Esophagus mucosa (tissue), 1 donor: Measurements from ENCODE around the gene AHSP. TPM values are rescaled to one million over a fixed set of nuclear protein-coding genes. Genes with fewer than 3 reads are reported as not detected.
"Not testable (repeated sequence)": the region's sequence is repeated elsewhere in the genome, so short reads cannot be mapped to it uniquely, and the experiment has no call there.

ENCODE experiments used
- ATAC-seq: fragments of 200-7000 bp; cut with Tn5 transposase; one replicate; pipeline ENCODE4 v1.9.1; 2020
- total RNA-seq: library from RNA; stranded (reverse); gene quantifications from one replicate; pipeline ENCODE4 v1.2.4, GENCODE V29; 2023
- donor health status: DM: yes; HTN: yes; CAD: no.

The AHSP gene
- total RNA-seq, 1 donor from 2014 or later, result not detected

- no peak for ATAC-seq
These were observed 4.4 kb downstream of the AHSP start for GRCh38 chr16:31532120-31532519.

- ATAC-seq, result no peak
These were observed 5.2 kb downstream of the AHSP start for GRCh38 chr16:31532896-31533295.

- ATAC-seq, result no peak
These were observed 8.0 kb downstream of the AHSP start for GRCh38 chr16:31535737-31536136.

DNA sequence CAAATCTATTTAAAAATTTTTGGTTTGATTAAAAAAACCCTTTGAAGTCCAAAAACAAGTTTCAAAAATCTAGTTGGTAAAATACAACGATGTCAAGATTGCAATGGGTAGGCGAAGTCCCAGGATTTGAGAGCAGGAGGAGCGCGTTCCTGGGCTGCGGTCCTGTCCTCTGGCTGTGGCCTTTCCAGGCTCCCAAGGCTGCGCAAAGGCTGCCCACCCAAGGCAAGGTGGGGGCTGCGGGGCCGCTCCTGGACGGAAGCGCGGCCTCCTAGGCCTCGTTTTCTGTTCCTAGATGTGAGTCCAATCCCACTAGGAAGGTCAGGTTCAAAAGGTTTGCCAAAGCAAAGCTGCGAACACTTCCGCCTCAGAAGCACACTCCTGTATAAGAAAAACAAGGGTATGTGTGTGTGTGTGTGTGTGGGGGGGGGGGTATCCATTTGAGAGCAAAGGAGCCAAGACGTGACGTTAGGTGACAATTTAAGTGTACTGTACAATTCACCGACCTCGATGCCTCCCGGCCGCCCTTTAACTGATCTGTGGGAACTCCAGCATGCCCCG lies 9.2 kb downstream of the AHSP start:
- no peak for ATAC-seq

DNA sequence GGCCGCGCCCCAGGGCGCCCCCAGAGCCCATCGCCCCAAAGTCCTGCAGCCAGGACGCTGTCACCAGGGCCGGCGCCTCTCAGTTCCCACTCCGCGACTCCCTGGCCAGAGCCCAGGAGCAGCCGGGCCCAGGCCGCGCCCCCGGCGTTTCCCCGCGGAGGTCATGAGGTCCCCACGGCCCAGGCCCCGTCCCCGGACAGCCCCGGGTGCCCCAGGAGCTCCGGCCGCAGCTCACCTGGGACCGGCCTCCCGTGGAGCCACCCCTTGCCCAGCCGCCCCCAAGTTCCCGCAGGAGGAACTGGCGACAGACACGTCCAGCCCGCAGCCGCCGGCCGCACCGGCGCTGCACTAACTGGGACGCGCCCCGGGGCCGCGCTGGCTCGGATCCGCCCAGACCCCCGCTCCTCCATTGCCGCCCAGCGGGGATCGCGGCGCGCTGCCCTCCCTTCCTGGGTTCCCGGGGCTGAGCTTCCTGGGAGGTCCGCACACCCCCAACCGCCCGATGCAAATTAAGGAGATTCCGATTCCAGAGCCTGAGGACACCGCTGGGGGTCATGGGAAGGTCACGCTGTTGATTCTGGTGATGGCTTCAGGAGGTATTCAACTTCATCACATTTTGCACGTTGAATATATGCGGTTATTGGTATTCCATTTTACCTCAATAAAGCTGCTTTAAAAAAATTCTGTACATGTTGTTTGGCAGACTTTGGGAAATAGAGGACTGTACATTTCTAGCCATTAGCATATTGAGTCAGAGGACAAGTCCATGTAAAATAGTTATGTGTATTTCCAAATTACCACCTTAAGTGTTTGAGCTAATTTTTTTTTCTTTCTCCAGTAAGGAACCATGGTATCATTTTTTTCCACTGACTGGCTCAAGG lies 9.9 kb downstream of the AHSP start:
- ATAC-seq, result no peak

DNA sequence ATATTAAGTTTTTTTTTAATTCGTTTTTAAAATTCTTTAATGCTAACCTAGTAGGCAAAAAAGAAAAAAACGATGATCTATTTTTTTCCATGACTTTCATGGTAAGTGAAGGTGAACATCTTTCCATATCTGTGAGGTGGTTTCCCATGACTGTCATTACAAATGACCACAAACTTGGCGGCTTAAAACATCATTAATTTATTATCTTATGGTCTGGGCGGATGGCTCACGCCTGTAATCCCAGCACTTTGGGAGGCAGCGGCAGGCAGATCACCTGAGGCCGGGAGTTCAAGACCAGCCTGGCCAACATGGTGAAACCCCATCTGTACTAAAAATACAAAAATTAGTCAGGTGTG lies 10.5 kb downstream of the AHSP start:
- ATAC-seq, result not testable (repeated sequence)

DNA sequence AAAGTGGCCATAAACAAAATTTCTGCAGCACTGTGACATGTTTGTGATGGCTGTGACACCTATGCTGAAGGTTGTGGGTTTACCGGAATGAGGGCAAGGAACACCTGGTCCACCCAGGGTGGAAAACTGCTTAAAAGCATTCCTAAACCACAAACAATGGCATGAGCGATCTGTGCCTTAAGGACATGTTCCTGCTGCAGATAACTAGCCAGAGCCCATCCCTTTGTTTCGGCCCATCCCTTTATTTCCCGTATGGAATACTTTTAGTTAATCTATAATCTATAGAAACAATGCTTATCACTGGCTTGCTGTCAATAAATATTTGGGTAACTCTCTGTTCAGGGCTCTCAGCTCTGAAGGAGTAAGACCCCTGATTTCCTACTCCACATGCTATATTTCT lies 12.1 kb downstream of the AHSP start:
- ATAC-seq, result not testable (repeated sequence)

GRCh38 chr16:31542763-31543162 lies 15.1 kb downstream of the AHSP start:
- ATAC-seq, result no peak

GRCh38 chr16:31561426-31562233 lies 33.9 kb downstream of the AHSP start:
- no peak for ATAC-seq

DNA sequence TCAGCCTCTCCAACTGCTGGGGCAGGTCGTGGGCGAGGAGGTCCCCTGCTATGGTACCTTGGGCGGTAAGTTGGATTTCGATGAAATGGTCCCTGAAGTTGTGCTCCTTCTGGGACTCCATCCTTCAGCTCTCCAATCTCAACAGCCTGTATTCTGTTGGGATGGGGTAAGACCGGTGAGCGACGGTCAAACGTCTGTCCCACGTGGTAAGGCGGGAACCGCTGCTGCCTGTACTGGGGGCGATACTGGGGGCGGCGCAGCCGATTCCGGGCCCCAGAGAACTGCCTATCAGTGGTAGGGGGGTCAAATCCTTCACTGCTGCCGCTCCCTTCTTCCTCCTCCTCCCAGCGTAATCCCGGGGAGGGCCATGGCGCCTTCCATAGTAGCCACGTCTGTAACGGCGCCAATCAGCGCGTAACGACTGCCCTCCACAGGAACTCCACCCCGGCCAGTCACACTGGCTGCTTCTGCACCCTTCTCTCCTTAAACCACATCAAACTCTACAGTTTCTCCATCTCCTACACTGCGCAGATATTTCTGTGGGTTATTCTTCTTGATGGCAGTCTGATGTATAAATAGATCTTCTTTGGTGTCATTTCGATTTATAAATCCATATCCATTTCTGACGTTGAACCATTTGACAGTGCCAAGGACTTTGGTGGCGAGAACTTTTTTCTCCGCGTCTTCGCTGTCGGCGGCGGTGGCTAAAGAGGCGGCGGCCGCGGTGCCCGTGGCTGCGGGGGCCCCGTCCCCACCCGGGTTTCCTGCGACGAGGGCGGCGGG lies 41.1 kb downstream of the AHSP start:
- no peak for ATAC-seq

GRCh38 chr16:31569360-31569717 lies 41.6 kb downstream of the AHSP start:
- no peak for ATAC-seq

DNA sequence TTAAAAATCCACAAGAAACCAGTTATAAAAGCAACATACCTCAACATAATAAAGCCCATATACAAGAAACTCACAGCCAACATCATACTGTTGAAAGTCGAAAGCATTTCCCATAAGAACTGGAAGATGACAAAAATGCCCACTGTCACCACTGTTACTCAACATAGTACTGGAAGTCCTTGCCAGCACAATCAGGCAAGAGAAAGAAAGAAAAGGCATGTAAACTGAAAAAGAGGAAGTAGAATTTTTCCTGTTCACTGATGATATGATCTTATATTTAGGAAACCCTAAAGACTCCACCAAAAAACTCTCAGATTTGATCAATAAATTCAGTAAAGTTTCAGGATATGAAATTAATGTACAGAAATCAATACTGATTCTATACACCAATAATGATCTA lies 45.1 kb downstream of the AHSP start:
- ATAC-seq, result no peak

- ATAC-seq, result not testable (repeated sequence)
These were observed 46.5 kb downstream of the AHSP start for GRCh38 chr16:31574159-31574558.

- ATAC-seq, result no peak
These were observed 49.7 kb downstream of the AHSP start for GRCh38 chr16:31577411-31577810.

Other genes with a start within 250 kb of the AHSP start
- gene ITGAX, start 172.7 kb upstream of the AHSP start, total RNA-seq, result 1.9 TPM
- not detected for gene ITGAD, start 134.6 kb upstream of the AHSP start, total RNA-seq
- gene COX6A2, start 99.5 kb upstream of the AHSP start, total RNA-seq, result 0.48 TPM
- 0.32 TPM for gene ZNF843, start 85.1 kb upstream of the AHSP start, total RNA-seq
- 9.4 TPM for gene ARMC5, start 68.4 kb upstream of the AHSP start, total RNA-seq
- gene TGFB1I1, start 55.7 kb upstream of the AHSP start, total RNA-seq, result 4.3 TPM
- gene SLC5A2, start 44.8 kb upstream of the AHSP start, total RNA-seq, result 0.12 TPM
- 29.9 TPM for gene RUSF1, start 19.5 kb upstream of the AHSP start, total RNA-seq